Measurements from ENCODE around the gene SETD1B.

DNA sequence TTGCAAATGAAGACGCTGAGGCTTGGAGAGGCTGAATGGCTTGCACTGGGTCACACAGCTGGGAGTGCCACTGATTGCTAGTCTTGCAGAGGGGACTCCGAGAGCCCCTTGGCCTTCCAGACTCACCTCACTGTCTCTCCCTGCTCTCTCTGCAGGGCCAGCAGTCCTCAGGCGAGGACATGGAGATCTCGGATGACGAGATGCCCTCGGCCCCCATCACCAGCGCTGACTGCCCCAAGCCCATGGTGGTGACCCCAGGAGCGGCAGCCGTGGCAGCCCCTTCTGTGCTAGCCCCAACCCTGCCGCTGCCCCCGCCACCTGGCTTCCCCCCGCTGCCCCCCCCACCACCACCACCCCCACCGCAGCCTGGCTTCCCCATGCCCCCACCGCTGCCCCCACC is 10.1 kb downstream of the SETD1B start:
- TF ChIP-seq, protein P1, sequence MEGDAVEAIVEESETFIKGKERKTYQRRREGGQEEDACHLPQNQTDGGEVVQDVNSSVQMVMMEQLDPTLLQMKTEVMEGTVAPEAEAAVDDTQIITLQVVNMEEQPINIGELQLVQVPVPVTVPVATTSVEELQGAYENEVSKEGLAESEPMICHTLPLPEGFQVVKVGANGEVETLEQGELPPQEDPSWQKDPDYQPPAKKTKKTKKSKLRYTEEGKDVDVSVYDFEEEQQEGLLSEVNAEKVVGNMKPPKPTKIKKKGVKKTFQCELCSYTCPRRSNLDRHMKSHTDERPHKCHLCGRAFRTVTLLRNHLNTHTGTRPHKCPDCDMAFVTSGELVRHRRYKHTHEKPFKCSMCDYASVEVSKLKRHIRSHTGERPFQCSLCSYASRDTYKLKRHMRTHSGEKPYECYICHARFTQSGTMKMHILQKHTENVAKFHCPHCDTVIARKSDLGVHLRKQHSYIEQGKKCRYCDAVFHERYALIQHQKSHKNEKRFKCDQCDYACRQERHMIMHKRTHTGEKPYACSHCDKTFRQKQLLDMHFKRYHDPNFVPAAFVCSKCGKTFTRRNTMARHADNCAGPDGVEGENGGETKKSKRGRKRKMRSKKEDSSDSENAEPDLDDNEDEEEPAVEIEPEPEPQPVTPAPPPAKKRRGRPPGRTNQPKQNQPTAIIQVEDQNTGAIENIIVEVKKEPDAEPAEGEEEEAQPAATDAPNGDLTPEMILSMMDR (IDR thresholded peaks at IDR 0.05; ENCODE audit: poor library complexity, severe bottlenecking) = no peak
- TF ChIP-seq EZH2 (IDR thresholded peaks at IDR 0.05; ENCODE audit: borderline replicate concordance, insufficient read depth, low read length, poor library complexity, severe bottlenecking) (no peak), RAD21 (conservative IDR thresholded peaks at IDR 0.05) (no peak), SMC3 (conservative IDR thresholded peaks at IDR 0.05; ENCODE audit: poor library complexity) (no peak), POLR2AphosphoS5 (IDR thresholded peaks at IDR 0.05) (no peak)
- TF ChIP-seq, protein P2, sequence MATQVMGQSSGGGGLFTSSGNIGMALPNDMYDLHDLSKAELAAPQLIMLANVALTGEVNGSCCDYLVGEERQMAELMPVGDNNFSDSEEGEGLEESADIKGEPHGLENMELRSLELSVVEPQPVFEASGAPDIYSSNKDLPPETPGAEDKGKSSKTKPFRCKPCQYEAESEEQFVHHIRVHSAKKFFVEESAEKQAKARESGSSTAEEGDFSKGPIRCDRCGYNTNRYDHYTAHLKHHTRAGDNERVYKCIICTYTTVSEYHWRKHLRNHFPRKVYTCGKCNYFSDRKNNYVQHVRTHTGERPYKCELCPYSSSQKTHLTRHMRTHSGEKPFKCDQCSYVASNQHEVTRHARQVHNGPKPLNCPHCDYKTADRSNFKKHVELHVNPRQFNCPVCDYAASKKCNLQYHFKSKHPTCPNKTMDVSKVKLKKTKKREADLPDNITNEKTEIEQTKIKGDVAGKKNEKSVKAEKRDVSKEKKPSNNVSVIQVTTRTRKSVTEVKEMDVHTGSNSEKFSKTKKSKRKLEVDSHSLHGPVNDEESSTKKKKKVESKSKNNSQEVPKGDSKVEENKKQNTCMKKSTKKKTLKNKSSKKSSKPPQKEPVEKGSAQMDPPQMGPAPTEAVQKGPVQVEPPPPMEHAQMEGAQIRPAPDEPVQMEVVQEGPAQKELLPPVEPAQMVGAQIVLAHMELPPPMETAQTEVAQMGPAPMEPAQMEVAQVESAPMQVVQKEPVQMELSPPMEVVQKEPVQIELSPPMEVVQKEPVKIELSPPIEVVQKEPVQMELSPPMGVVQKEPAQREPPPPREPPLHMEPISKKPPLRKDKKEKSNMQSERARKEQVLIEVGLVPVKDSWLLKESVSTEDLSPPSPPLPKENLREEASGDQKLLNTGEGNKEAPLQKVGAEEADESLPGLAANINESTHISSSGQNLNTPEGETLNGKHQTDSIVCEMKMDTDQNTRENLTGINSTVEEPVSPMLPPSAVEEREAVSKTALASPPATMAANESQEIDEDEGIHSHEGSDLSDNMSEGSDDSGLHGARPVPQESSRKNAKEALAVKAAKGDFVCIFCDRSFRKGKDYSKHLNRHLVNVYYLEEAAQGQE (IDR thresholded peaks at IDR 0.05; ENCODE audit: borderline replicate concordance) = no peak

Measured in neural cell (in vitro differentiated cells).